Loucy (cell line): ENCODE data around the gene PRR15L.

Experiments used
- H2AFZ ChIP-seq: fragments of 200-600 bp; sonication (generic); 2 replicates; pipeline ENCODE4 v1.6.0; 2016; ENCODE audit warnings: antibody characterized with exemption, mild to moderate bottlenecking, low read length, moderate library complexity
- H3F3A ChIP-seq: fragments of 200-600 bp; 2 replicates; pipeline ENCODE4 v1.6.0; 2016; ENCODE audit warnings: antibody characterized with exemption, low read depth, mild to moderate bottlenecking
- H3K27me3 ChIP-seq: fragments of 200-600 bp; sonication (generic); 2 replicates; pipeline ENCODE4 v1.6.1; 2014; ENCODE audit warnings: low read length, mild to moderate bottlenecking; ENCODE audit not compliant: insufficient read depth, poor library complexity, severe bottlenecking
- H3K36me3 ChIP-seq: fragments of 200-600 bp; sonication (generic); 2 replicates; pipeline ENCODE4 v1.6.1; 2016; ENCODE audit warnings: low read length; ENCODE audit not compliant: insufficient read depth
- H3K4me1 ChIP-seq: fragments of 200-600 bp; sonication (generic); 2 replicates; pipeline ENCODE4 v1.5.1; 2014; ENCODE audit warnings: low read length, mild to moderate bottlenecking; ENCODE audit not compliant: insufficient read depth, poor library complexity, severe bottlenecking
- H3K4me2 ChIP-seq: fragments of 200-600 bp; sonication (generic); 2 replicates; pipeline ENCODE4 v1.6.0; 2014; ENCODE audit warnings: antibody characterized with exemption, low read length, low read depth, mild to moderate bottlenecking; ENCODE audit not compliant: poor library complexity, severe bottlenecking
- H3K4me3 ChIP-seq: fragments of 200-600 bp; sonication (generic); 2 replicates; pipeline ENCODE4 v1.5.1; 2014; ENCODE audit warnings: low read length, mild to moderate bottlenecking, mixed read lengths; ENCODE audit not compliant: poor library complexity, severe bottlenecking
- H3K79me2 ChIP-seq: fragments of 200-600 bp; sonication (generic); 2 replicates; pipeline ENCODE4 v1.6.1; 2014; ENCODE audit warnings: low read length; ENCODE audit not compliant: insufficient read depth
- H3K9ac ChIP-seq: fragments of 200-600 bp; sonication (generic); 2 replicates; pipeline ENCODE4 v1.6.0; 2014; ENCODE audit warnings: mild to moderate bottlenecking, low read depth, low read length, moderate library complexity; ENCODE audit not compliant: poor library complexity, severe bottlenecking
- H3K9me2 ChIP-seq: fragments of 200-600 bp; sonication (generic); replicated peaks from 2 replicates; pipeline ENCODE4 v1.6.1; 2016; ENCODE audit warnings: low read depth, low read length, mixed read lengths
- H3K9me3 ChIP-seq: fragments of 200-600 bp; sonication (generic); 2 replicates; pipeline ENCODE4 v1.6.1; 2014; ENCODE audit warnings: mild to moderate bottlenecking, antibody characterized with exemption, low read length, low read depth; ENCODE audit not compliant: insufficient read depth
- H4K20me1 ChIP-seq: fragments of 200-600 bp; sonication (generic); 2 replicates; pipeline ENCODE4 v1.6.0; 2014; ENCODE audit warnings: antibody characterized with exemption, low read length, mild to moderate bottlenecking; ENCODE audit not compliant: insufficient read depth, poor library complexity, severe bottlenecking
- EZH2phosphoT487 ChIP-seq: fragments of 200-600 bp; IDR thresholded peaks from 2 replicates; pipeline ENCODE4 v1.6.1; 2018; ENCODE audit warnings: antibody characterized with exemption, mild to moderate bottlenecking, moderate library complexity, borderline replicate concordance
- TF ChIP-seq, protein P1 (sequence below): fragments of 200-600 bp; sonication (generic); conservative IDR thresholded peaks from 2 replicates; pipeline ENCODE4 v1.5.1; 2014; ENCODE audit warnings: mild to moderate bottlenecking, antibody characterized with exemption, low read length

PRR15L gene

DNA sequence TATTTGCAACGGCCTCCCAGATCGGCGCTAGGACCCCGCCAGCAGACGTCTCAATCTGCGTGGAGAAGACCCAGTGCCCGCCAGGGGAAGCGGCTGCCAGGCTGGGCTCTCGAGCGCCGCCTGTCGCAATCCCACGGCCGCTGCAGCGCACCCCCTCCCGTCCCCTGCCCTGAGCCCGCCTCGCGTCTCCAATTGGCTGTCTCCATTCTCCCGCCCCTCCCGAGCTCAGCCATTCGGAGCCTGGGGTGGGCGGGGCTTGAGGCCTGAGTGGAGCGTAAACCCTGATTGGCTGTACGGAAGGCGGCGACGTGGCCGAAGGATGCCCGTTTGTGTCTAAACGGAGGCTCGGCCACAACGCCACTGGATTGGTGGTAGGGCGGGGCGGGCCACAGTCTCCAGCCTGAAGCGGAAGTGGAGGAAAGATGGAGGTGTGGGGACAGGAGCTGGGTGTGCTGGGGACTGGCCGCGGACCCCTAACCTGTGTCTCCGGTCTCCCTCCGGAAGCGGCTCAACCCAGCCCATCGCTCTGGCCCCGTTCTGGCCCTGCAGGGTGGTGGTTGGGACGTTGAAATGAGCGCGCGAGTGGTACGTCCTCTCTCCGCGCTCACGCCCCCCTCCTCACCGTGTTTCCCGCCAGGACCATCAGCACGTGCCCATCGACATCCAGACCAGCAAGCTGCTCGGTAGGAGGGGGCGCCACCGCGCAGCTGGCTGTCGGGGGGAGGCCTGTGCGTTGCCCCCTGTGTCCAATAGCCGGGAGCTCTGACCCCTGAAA, 13.2 kb upstream of the PRR15L start, which contains the start of gene CDK5RAP3:
CDK5RAP3 (plus strand) TSS at position 389 of the 775 bp plus-strand sequence; CDS start at position 423, 34 bp downstream.
- Histone ChIP-seq H3K27me3 (no peaks in the 10 kb centered on the region), H3K9me3 (no peaks in the 10 kb centered on the region), H2AFZ (peak within 1 kb of the TSS; percentile 96), H3K9me2 (no peaks in the 10 kb centered on the region), H4K20me1 (no peaks in the 10 kb centered on the region), H3K4me3 (peak within 1 kb of the TSS; percentile 99), H3K79me2 (peaks cover 34% of the 10 kb centered on the region), H3K36me3 (peaks cover 16% of the 10 kb centered on the region; the same call in 1 of the 2 replicates), H3F3A (0 out of 2 replicates have a peak, but pooled peaks cover 3% of the 10 kb centered on the region), H3K9ac (peak within 1 kb of the TSS; percentile 95), H3K4me1 (peaks cover 28% of the 10 kb centered on the region), H3K4me2 (peak within 1 kb of the TSS; percentile 80)
- TF ChIP-seq EZH2phosphoT487 = no peak
- TF ChIP-seq, protein P1, sequence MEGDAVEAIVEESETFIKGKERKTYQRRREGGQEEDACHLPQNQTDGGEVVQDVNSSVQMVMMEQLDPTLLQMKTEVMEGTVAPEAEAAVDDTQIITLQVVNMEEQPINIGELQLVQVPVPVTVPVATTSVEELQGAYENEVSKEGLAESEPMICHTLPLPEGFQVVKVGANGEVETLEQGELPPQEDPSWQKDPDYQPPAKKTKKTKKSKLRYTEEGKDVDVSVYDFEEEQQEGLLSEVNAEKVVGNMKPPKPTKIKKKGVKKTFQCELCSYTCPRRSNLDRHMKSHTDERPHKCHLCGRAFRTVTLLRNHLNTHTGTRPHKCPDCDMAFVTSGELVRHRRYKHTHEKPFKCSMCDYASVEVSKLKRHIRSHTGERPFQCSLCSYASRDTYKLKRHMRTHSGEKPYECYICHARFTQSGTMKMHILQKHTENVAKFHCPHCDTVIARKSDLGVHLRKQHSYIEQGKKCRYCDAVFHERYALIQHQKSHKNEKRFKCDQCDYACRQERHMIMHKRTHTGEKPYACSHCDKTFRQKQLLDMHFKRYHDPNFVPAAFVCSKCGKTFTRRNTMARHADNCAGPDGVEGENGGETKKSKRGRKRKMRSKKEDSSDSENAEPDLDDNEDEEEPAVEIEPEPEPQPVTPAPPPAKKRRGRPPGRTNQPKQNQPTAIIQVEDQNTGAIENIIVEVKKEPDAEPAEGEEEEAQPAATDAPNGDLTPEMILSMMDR = peak; percentile 71

DNA sequence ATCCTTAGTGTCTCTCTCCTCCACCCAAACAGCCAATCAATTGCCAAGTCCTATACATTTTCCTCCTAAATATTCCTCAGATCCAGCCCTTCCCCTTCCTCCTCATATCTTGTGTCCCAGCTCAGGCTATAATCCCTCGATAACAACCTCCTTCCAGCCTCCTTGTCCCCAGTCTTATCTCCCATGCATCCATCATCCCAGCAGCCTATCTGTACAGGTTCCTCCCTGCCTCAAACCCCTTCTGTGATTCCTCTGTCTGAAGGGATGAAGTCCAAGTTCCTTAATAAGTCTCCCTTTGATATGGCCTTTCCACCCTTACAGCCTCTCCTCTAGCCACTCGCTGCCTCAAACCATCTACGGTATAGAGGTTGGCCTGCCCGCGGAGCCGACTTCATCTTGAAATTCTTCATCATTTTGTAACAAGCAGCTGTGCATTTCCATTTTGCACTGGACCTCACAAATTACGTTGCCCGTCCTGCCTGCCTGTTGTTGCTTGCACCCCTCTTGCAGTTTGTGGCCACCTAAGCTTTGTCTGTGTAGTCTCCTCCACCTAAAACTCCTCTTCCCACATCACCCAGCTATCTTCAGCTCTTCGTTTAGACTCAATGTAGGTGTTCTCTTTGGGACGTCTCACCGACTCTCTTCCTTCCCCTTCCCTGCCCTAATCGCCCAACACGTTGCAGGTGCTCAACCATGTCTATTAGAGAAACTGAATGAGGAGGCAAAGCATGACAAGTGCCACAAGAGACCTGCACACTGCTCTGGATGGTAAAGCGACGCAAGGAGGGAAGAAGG, 12.4 kb upstream of the PRR15L start:
- TF ChIP-seq, protein P1 = no peak
- TF ChIP-seq EZH2phosphoT487 = no peak
- Histone ChIP-seq H3K9ac (peak overlapping the region; percentile 53), H3F3A (0 out of 2 replicates have a peak, but pooled peaks cover 3% of the 10 kb centered on the region), H4K20me1 (no peaks in the 10 kb centered on the region), H3K4me1 (peaks cover 28% of the 10 kb centered on the region), H3K9me2 (no peaks in the 10 kb centered on the region), H3K36me3 (peaks cover 9% of the 10 kb centered on the region; the same call in 1 of the 2 replicates), H3K79me2 (peaks cover 34% of the 10 kb centered on the region), H3K9me3 (no peaks in the 10 kb centered on the region), H2AFZ (peak overlapping the region; percentile 96), H3K27me3 (no peaks in the 10 kb centered on the region), H3K4me2 (peak overlapping the region; percentile 76), H3K4me3 (peak overlapping the region; percentile 63)

DNA sequence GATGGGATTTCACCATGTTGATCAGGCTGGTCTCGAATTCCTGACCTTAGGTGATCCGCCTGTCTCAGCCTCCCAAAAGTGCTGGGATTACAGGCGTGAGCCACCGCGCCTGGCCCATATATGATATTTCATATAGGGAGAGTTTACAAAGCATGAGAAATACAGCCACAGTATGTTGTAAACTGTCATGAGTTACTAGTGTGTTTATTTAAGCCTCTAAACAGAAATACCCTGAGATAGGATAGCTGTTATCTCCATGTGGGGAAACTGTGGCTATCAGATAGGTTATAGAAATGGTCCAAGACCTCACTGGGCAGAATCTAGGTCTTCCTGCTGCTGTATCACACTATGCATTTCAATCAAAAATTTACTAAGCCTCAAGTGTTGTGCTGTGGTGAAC, 11.2 kb upstream of the PRR15L start:
- no peak overlapping the region for H2AFZ ChIP-seq

More for the DNA sequence above, 11.2 kb upstream of the PRR15L start:
- Histone ChIP-seq H4K20me1 (no peaks in the 10 kb centered on the region), H3K79me2 (peaks cover 29% of the 10 kb centered on the region), H3F3A (0 out of 2 replicates have a peak, but pooled peaks cover 3% of the 10 kb centered on the region), H3K4me3 (no peak overlapping the region), H3K9me3 (no peaks in the 10 kb centered on the region), H3K4me1 (peaks cover 28% of the 10 kb centered on the region), H3K4me2 (no peak overlapping the region), H3K9me2 (no peaks in the 10 kb centered on the region), H3K27me3 (no peaks in the 10 kb centered on the region), H3K9ac (no peak overlapping the region), H3K36me3 (peaks cover 1% of the 10 kb centered on the region; the same call in 1 of the 2 replicates)
- TF ChIP-seq, protein P1 = no peak
- TF ChIP-seq EZH2phosphoT487 = no peak
